NK-92 treated with Interleukin-12 subunit alpha and Interleukin-12 subunit beta, amount 100 ng/mL, for 24 hours (cell line): ENCODE results near the gene EZR.

Experiments used
- DNase-seq: peaks from one replicate; lab custom pipeline; 2025; lab: John Stamatoyannopoulos, UW

Gene EZR

DNA sequence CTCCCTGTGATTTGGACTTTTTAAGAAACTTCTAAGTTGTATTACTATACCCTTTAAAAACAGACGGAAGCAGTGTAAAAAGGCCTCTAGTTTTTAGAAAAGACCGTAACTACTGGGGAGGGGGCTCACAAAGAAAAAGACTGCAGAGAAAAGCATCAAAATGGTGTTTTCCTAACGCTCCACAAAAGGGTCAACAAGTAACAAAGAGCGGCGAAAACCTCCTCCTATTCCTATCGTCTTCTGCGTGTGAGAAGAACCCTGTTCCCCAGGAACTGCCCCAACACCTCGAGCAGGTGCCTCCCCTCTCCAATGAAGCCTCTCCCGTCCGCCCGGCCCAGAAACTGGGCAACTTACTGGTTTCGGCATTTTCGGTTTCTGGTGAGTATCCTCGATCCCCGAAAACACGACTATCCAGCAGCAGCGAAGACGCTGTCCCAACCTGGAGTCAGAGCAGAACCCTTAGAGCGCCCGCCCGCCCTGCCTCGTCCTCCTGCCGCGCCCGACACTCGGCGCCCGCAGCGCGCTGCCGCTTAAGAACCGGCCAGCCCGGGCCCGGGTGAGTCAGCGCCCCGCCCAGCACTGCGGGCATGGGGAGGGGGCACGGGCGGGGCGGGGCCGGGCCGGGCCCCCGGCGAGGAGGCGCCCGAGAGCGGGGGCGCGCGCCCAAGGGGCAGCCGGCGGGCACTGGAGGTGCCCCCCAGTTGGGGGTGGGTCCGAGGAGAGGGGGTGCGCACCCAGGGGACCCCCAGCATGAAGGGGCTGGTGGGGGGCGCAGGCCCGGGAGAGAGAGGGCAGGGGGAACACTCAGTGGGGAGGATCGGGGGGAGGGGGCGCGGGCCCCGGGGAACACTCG lies 1.2 kb downstream of the EZR start:
- DNase-seq, result peak; percentile 57

- DNase-seq, result no peak
These were observed 2.1 kb downstream of the EZR start for GRCh38 chr6:158816803-158817727.

GRCh38 chr6:158816329-158816728 lies 2.8 kb downstream of the EZR start:
- DNase-seq, result no peak

DNA sequence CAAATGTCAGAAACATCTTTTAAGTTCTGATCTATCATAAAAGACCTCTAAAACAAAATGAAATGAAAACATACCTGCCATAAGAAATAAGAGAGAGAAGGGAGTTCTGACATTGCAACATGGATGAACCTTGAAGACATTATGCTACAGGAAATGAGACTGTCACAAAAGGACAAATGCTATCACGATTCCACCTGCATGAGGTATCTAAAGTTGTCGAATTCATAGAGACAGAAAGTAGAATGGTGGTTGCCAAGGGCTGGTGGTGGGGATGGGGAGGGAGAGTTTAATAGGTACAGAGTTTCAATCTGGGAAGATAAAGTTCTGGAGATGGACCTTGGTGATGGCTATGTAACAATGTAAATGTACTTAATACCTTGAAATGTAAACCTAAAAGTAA lies 3.3 kb downstream of the EZR start:
- no peak for DNase-seq

DNA sequence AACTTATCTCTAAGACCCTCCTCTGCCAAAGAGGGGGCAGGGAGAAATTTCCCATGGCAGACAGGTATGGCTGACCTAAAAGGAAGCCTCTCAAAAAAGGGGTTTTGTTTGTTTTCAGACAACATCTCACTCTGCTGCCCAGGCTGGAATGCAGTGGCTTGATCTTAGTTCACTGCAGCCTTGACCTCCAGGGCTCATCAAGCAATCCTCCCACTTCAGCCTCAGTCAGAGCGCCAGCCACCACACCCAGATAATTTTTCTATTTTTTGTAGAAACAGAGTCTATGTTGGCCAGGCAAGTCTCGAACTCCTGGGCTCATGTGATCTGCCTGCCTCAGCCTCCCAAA lies 3.8 kb downstream of the EZR start:
- no peak for DNase-seq

- DNase-seq, result no peak
These were observed 6.1 kb downstream of the EZR start for GRCh38 chr6:158813032-158813431.

DNA sequence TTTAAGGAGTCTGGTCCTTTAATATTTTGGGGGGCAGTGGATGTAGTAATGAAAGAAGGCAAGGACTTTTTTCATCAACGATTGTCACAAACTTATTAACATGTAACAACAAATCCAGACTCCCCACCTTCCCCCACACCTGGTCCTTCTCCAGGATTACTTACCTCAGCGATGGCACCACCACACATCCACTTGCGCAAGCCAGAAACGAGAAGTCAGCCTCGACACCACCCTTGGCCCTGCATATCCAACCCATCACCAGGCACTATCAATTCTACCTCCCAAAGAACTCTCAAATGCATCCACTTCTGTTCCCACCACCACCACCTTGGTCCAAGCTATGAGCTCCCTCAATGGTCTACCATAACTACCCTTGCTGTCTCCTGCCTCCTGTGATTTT lies 6.6 kb downstream of the EZR start:
- no peak for DNase-seq

DNA sequence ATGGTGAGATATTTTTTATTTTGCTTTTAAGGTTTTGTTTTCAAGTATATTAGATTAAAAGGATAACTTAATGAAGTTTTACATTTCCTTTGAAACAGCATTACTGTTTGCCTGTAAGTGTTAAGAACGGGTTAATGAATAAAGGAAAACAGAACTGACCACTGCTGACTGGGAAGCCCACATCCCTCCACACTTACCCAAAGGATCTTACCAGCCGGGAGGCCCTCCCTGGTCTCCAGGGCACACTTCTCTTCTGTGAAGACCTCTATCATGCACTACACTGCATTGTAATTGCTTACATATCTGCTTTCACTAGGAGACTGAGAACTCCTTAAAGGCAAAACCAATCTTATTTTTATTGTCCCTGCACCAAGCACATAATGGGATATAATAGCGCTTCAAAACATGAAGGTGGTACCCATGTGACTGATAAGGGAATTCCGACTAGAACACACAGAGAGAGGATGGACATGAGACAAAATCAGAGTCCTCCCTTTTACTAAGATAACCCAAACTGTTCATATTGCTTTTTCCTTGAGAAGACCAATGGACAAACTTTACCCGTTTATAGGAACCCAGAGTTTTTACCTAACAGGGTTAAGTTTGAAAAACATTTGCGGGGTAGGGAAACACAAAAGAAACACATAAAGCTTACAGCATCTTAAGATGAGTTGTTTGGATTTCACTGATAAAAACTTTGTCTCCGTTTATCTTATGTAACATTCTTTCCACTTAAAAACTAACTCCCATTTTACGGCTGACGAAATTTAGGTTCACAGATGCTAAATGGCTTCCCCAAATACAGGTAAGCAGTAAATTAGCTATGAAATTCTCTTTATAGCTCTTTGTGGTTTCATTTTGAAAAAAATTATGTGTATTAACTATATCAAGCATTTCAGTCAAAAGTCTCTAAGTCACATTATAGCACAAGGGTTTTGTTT lies 8.7 kb downstream of the EZR start:
- no peak for DNase-seq

GRCh38 chr6:158808941-158809678 lies 10.1 kb downstream of the EZR start:
- DNase-seq, result no peak

DNA sequence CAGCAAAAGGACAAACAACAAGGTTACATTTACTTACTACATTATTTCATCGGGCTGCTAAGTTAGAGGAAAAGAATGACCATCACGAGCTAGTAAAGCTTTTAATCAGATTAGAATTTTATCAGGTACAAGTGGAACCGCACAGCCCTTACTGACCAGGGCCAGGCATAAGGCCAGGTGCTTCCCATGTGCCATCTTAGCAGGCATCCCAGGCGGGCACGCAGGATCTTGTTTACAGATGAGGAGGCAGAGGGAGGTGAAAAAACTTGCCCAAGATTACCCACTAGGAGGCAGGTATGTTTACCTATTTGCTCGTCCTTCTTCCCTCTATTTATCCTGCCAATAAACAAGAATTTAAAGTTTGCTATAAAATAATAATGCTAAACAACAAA lies 10.7 kb downstream of the EZR start:
- DNase-seq, result no peak

DNA sequence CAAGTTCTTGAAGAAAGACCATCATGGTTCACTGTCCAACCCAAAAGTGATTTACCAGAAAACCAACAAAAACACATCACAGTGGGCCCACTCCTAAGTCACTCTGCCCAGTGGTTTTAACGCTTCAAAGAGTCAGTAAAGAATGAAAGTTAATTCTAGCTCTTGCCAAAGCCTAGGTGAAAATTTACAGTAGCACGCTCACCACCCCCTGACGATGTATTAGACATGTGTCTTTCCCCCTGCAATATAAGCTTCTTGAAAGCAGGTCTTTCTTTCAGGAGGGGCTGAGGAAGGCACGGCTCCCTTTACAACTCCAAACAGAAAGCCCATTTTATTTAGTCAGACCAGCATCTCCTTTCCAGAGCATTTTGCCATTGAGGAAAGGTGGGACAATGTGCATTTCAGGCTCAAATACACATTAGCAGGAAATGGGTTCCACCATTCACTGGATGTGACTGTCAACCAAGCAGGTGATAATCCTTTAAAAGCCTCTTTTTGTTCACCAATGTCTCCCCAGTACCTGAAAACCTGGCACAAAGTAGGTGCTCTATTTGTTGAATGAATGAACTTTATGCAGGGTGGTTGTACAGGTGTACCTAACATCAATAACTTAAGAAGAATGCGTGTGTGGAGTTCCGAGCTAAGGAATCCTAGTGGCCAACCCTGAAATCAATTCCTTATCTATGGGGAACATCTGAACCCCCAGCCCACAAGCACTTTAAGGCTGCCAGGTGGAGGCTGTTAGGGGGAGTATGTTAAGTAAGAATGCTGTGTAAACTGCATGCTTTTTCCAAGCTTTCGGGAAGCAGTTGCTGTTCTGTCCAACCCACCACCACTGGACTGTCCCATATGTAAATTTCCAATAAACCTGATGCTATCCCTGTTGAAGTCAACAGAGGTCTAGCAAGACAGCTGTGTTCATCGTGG lies 11.4 kb downstream of the EZR start:
- DNase-seq, result peak; percentile 11

DNA sequence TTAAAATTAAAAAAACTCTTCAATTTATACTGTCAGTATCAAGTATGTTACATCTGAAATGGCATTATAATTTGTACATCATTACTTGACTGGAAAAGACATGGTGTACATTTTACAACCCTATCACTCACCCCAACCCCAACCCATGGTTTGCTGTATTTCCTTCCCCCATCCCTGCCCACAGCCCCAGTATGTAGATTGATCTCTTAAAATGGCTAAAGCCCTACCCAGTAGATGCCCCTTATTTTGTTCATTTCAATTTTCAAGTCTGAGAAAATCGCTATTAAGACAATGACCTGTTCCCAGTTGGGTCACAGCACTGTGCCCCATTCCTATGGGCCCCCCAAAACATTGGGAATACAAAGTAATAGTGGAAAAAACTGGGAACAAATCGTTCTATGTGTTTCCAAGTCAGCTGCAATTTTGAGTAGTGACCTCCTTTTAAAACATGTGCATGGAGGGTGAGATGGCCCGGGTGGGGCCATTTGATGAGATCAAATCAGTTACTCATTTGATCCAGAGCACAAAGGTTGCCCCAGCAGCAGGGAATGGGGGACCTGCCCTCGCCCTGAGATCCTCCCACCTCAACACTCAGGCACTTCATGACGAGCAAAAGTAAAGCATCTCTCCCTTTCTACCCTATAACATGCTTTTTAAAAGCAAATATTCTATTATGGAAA lies 13.3 kb downstream of the EZR start:
- no peak for DNase-seq

DNA sequence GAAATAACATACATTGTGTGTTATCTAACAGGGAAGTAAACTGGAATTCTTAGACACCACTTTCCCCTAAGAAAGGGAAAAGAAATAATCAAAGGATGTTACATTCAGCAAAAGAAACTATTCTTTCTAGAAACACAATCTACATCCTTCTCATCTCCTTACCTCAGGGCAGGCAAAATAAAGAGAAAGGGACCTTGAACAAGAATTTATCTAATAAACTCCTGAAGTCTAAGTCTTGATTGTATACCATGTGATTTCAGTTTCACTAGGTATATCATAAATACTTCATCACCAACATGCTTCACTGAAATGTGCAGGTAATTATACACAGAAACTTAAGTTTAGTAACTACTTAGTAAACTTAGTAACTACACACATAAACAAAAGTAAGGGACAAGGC lies 15.0 kb downstream of the EZR start:
- no peak for DNase-seq

GRCh38 chr6:158803733-158804143 lies 15.4 kb downstream of the EZR start:
- DNase-seq, result peak; percentile 23

- no peak for DNase-seq
These were observed 17.4 kb downstream of the EZR start for GRCh38 chr6:158801655-158802294.

- no peak for DNase-seq
These were observed 19.9 kb downstream of the EZR start for GRCh38 chr6:158799051-158799792.

DNA sequence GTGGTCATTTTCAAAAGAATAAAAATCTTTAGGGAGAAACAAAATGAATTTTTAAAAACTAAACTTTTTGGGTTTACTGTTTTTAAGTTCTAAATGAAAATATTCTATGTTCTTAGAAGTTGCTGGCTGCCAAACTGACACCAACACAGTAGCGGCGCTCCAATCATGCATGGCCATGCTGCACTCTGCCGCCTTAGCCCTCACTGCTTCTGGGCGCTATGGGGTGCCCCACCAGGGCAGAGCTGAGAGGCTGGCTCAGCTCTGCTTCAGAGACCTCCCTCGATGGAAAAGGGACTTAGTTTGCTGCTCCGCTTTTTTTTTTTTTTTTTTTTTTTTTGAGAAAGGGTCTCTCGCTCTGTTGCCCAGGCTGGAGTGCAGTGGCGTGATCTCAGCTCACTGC lies 20.9 kb downstream of the EZR start:
- DNase-seq, result no peak
